IPS-NIHi7 (cell line): ENCODE data around the gene CCDC196.

Experiments used
- DNase-seq: peaks from one replicate; pipeline ENCODE4 v3.0.0; 2012; ENCODE audit warnings: mixed read lengths; ENCODE audit errors: extremely low spot score

CCDC196 gene

GRCh38 chr14:66485910-66486421 lies at the start of gene CCDC196:
Gene CCDC196 (plus strand): TSS chr14:66486371. CDS start chr14:66486503, 132 bp downstream.
- no peak for DNase-seq

GRCh38 chr14:66440801-66441200 lies 45.4 kb upstream of the CCDC196 start:
- DNase-seq = no peak

GRCh38 chr14:66442953-66443571 lies 43.1 kb upstream of the CCDC196 start:
- no peak for DNase-seq

- DNase-seq = no peak
These were observed 42.4 kb upstream of the CCDC196 start for GRCh38 chr14:66443785-66444184.

GRCh38 chr14:66444271-66444927 lies 41.8 kb upstream of the CCDC196 start:
- no peak for DNase-seq

GRCh38 chr14:66445936-66446335 lies 40.2 kb upstream of the CCDC196 start:
- DNase-seq = no peak

GRCh38 chr14:66453469-66453868 lies 32.7 kb upstream of the CCDC196 start:
- no peak for DNase-seq

GRCh38 chr14:66459603-66460002 lies 26.6 kb upstream of the CCDC196 start:
- DNase-seq = no peak

GRCh38 chr14:66464261-66464660 lies 21.9 kb upstream of the CCDC196 start:
- no peak for DNase-seq

- no peak for DNase-seq
These were observed 17.3 kb upstream of the CCDC196 start for GRCh38 chr14:66468778-66469367.

- DNase-seq = no peak
These were observed 14.6 kb upstream of the CCDC196 start for GRCh38 chr14:66471584-66471983.

GRCh38 chr14:66472251-66472650 lies 13.9 kb upstream of the CCDC196 start:
- DNase-seq = no peak

- no peak for DNase-seq
These were observed 12.9 kb upstream of the CCDC196 start for GRCh38 chr14:66473223-66473622.

GRCh38 chr14:66476964-66477363 lies 9.2 kb upstream of the CCDC196 start:
- no peak for DNase-seq

- DNase-seq = no peak
These were observed 8.6 kb upstream of the CCDC196 start for GRCh38 chr14:66477567-66477966.

GRCh38 chr14:66482873-66483272 lies 3.3 kb upstream of the CCDC196 start:
- DNase-seq = no peak

GRCh38 chr14:66483322-66483721 lies 2.8 kb upstream of the CCDC196 start:
- no peak for DNase-seq

GRCh38 chr14:66485029-66485428 lies 1.1 kb upstream of the CCDC196 start:
- DNase-seq = no peak

- DNase-seq = no peak
These were observed 993 bp downstream of the CCDC196 start for GRCh38 chr14:66487164-66487563.

- DNase-seq = no peak
These were observed 4.3 kb downstream of the CCDC196 start for GRCh38 chr14:66490143-66491111.

- no peak for DNase-seq
These were observed 7.6 kb downstream of the CCDC196 start for GRCh38 chr14:66493750-66494149.
